NCI-H1930 (cell line): ENCODE results near the gene MAPK13.
"Not testable (repeated sequence)": the region's sequence is repeated elsewhere in the genome, so short reads cannot be mapped to it uniquely, and the experiment has no call there.

Source experiments
- DNase-seq, 2 experiments: peaks; one replicate each; lab custom pipeline; 2025; lab: John Stamatoyannopoulos, UW

MAPK13 gene

DNA sequence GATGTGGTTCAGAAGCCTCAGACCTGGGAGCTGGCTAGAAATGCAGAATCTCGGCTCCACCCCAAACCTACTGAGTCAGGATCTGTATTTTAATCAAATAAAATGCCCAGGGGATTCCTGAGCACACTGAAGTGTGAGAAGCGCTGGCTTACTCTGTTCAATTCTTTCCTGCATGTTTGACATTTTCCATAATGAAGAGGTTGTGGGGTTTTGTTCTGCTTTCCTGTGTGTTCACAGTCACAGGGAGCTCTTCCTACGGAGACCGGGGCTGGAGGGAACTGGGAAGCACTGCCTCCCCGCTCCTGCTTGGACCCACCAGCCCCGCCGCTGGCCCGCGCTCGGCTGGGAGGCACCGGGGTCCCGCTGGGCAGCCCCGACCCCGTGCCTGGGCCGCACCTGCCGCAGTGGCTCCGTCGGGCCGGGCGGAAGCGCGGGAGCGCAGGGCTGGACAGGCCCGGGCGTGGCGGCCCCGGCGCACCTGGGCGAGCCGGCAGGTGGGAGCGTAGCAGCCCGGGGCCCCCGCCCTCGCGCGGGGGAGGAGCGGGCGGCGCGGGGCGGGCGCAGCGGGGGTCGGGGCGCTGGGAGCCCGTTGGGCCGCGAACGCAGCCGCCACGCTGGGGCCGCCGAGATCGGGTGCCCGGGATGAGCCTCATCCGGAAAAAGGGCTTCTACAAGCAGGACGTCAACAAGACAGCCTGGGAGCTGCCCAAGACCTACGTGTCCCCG is at the start of gene MAPK13:
TSS of gene MAPK13 (plus strand) at position 573 of the 726 bp plus-strand sequence. CDS start at position 643, 70 bp downstream.
- no peak for DNase-seq

DNA sequence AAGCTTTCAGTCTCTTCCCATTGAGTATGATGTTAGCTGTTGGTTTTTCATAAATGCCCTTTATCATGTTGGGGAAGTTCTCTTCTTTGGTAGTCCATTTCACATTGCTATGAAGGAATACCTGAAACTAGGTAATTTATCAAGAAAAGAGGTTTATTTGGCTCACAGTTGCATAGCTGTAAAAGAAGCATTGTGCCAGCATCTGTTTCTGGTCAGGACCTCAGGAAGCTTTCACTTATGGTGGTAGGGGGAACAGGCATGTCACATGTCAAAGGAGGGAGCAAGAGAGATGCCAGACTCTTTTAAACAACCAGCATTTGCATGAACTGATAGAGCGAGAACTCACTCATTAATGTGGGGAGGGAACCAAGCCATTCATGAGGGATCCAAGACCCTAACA is 48.0 kb upstream of the MAPK13 start:
- no peak for DNase-seq

DNA sequence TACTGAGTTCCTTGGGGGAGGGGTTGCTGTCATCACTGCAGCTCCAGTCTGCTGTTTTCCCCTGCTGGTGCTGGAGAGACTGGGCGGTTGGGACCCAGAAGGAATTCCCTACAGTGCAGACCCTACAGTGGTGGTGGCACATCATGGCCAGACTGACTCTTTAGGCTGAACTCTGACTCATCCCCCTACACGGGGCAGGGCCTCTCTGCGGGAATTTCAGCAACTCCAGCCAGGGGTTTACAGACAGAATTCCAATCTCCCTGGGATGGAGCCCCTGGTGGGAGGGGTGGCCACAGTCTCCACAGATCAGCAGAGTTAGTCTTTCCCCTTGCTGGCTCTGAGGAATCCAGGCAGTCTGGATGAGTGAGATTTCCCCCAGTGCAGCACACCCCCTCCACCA is 46.9 kb upstream of the MAPK13 start:
- DNase-seq = no peak

DNA sequence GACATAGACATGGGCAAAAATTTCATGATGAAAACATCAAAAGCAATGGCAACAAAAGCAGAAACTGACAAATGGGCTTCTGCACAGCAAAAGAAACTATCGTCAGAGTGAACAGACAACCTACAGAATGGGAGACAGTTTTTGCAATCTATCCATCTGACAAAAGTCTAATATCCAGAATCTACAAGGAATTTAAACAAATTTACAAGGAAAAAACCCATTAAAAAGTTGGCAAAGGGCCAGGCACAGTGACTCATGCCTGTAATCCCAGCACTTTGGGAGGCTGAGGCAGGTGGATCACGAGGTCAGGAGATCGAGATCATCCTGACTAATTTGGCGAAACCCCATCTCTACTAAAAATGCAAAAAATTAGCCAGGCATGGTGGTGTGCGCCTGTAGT is 42.1 kb upstream of the MAPK13 start:
- DNase-seq = not testable (repeated sequence)

DNA sequence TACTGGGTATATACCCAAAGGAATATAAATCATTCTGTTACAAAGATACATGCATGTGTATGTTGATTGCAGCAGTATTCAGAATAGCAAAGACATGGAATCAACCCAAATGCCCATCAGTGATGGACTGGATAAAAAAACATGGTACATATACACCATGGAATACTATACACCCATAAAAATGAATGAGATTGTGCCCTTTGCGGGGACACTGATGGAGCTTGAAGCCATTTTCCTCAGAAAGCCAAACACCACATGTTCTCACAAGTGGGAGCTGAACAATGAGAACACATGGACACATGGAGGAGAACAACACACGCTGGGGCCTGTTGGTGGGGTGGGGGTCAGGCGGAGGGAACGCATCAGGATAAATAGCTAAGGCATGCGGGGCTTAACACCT is 41.3 kb upstream of the MAPK13 start:
- no peak for DNase-seq

DNA sequence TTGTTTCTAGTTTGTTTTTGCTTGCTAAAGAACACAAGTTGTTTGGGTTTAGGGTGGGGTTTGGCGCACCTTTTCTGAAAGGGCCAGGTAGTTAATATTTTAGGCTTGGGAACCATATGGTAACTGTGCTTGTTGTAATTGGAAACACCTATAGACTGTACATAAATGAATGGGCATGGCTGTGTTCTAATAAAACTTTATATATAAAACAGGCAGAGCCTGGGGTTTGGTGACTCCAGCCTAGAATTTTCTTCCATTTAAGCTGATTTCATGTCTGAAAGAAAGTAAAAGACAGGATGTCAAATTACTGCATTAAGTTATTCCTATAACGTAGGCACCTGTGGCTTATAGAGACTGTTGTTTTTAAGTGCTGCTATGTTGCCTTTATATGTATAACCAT is 36.1 kb upstream of the MAPK13 start:
- DNase-seq = no peak

DNA sequence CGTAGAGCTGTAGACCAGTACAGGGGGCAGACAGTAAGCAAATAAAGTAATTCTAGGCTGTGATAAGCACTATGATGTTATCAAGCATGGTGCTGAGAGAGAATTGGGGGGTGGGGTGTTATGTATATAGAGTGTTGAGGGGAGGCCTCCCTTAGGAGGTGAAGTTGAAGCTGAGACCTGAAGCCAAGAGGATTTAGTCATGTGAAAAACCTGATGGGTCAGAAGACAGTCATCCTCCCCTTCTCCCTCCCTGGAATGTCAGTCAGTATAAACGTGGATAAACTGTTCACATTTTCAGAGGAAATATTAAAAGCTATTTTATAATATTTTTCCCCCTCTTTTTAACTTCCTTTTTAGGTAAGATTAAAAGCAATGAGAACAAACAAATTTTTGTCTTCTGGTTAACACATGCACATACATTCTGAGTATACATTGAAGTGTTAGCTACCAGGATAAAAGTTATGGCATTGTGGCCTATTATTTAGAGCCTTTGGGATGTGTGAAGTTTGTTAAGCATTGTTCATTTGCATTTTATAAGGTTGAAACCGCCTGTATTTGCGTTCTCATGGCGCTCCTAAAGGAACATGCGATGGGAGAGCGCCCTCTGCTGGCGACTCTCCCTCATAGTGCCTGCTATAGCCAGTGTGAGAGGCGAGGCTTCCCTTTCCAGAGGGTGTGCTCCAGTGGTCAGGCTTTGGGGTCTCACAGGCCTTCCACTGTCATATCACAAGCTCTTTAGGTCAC is 35.4 kb upstream of the MAPK13 start:
- peak; percentile 31 to 73 for DNase-seq

DNA sequence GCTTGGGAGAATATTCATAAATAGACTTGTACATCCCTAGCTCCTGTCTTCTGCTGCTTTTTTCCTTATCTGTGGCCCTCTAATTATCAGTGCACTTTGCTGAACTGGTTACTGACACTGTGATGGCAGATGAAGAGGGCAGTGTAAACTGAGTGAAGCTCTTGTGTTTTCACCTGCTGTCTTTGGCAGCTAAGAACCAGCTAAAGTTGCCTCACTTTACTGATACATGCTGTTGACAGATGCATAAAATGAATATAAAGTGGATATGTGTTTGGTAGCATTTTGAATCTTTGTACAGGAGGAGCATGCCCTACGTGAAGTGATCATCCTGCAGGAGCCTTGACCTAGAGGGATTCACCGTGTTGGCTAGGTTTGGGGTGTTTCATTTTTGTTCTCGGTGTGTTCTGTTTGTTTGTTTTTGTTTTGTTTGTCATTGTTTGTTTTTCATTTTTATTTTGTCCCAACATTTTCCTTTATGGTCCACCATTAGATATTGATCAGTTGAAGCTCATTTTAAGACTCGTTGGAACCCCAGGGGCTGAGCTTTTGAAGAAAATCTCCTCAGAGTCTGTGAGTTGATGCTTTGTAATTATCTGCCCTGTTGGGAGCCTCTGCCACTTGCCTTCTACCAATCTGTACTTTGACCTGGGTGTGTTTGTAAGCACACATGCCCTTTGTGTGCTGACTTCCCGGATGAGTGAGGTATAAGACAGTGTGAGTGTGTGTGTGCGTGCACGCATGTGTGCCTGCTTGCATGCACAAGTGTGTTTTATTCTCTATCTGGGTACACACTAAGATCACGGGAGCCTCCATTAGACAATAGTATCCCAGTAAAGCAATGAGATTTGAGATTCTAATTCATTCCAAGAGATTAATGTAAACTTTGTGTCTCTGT is 34.6 kb upstream of the MAPK13 start:
- DNase-seq = no peak

DNA sequence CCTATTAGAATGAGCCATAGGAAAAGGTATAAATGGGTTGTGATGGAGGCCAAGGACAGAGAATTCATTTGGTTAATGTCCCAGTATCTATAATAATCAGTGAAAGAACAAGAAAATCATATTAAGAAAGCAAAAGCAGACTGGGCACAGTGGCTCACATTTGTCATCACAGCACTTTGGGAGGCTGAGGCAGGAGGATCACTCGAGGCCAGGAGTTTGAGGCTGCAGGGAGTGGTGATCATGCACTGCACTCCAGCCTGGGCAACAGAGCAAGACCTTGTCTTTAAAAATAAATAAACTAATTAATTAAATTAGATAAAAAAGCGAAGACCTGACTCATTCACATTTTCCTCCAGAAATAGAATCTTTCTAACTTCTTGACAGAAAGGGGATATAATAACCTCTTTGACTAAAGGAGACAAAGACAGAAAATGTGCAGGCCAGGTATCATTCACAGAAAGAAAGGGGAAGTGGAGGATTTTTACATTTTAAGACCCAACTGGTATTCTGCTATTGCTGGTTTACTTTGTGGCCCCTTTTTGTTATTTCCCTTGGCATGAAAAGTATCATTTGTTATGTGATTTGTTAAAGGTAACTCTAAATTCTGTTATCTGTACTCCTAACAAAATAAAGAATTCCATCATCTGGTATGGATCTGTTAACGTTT is 31.9 kb upstream of the MAPK13 start:
- DNase-seq = no peak

DNA sequence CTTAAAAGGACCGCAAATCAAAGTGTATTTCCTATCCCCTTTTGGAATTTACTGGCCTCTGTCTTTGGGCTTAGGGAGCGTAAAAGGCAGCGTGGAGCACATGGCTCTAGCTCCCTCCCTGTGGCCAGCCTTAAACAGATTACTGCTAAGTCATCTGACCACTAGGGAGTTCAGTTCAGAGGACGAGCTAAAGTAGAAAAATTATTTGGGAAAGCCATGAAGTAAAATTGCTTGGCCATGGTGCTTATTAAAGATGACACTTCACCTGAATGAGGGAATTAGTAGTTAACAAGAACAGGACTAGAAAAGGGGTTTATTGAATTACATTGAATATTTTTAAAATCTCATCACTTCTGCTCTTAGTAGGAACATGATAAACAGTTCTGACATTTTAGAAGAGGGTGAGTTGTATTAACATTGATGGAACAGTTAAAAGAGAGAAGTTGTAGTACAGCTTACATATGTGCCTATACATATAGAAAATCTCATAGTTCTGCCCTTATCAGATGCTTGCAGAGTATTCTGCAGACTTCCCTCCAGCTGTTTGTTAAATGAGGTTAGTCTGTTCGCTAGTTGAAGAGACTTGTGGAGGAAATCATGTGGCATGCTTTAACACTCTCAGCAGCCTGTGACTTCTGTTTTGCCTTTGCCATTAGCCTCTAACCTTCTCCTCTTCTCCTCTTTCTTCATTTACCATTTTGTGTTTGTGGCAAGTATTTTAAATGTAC is 31.2 kb upstream of the MAPK13 start:
- DNase-seq = no peak

DNA sequence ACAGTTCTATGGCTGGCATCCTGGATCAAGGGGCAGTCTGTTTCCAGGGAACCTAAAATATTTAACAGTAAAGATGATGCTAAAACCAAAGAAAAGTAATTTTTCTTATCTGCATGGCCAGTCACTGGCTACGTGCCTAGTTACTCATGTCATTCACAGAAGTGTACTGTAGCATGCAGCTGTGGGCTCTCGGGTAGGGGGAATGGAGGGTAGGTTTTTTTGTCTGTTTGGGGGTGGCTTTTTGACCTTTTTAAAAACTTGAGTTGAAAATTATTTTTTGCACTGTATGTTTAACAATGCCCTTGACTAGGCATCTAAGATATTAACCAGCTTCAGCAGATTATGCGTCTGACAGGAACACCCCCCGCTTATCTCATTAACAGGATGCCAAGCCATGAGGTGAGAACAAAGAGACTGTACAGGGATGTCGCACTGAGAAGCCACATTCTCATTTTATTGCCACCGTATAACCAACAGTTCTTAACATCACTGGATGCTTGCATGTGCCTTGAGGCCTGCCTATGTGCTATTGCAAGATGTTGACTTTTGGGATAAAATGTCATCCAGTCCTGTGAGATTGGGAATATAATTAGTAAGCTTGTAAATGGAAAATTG is 30.3 kb upstream of the MAPK13 start:
- no peak for DNase-seq

DNA sequence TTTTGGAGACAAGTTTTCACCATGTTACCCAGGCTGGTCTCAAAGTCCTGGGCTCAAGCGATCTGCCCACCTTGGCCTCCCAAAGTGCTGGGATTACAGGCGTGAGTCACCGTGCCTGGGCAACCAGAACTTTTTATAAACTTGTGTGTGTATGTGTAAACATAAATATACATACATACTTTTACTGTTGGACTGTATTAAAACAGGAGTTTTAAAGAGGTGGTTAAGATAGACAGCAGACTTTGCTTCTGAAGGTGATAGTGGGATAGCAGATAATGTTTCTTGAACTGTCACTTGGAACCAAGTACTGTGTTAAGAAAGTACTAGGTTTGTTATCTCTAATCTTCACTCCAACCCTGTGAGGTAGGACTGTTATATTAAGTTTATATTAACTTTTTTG is 28.6 kb upstream of the MAPK13 start:
- DNase-seq = no peak

DNA sequence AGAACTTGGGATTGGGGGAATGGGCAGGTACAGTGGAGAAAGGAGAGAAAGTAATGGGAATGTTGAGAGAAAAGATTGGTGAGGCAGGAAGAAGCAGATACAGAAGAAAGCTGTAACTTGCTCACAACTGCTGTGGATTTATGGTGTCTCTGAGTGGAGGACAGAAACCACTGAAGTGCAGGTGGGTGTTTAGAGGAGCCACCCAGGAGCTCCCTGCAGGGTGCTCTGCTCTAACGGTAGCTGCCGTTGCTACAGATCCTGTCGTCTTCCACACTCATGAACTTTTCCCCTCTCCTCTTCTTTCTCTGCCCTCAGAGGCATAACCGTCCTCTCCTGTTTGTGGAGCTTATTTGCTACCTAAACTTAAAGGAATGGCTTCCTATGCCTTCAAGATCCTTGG is 27.5 kb upstream of the MAPK13 start:
- no peak for DNase-seq

DNA sequence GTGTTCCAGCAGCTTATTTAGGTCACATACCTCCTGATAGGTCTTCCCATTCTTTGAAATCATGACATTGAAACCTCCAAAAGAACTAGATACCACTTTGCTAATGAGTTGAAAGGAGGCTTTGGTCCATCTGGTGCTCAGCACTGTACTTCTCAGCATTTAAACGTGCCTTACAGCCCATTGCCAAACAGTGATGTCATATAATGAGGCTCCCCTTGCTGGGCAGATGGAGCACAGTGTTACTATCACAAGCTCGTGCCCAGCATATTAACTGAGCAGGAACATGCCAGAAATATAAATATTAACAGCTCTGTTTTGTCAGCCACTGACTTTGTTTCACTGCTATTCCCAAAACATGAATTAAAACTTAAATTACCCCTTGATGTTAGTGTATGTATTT is 25.5 kb upstream of the MAPK13 start:
- DNase-seq = no peak

DNA sequence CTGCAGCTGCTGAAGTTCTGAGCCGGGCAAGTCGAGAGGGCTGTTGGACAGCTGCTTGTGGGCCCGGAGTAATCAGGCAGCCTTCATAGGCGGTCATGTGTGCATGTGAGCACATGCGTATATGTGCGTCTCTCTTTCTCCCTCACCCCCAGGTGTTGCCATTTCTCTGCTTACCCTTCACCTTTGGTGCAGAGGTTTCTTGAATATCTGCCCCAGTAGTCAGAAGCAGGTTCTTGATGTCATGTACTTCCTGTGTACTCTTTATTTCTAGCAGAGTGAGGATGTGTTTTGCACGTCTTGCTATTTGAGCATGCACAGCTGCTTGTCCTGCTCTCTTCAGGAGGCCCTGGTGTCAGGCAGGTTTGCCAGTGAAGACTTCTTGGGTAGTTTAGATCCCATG is 21.2 kb upstream of the MAPK13 start:
- DNase-seq = no peak

DNA sequence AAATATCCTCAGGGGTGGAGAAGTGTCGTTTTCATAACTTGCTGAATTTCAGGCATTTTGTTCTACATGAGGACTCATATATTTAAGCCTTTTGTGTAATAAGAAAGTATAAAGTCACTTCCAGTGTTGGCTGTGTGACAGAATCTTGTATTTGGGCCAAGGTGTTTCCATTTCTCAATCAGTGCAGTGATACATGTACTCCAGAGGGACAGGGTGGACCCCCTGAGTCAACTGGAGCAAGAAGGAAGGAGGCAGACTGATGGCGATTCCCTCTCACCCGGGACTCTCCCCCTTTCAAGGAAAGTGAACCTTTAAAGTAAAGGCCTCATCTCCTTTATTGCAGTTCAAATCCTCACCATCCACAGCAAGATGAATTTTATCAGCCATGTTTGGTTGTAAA is 20.3 kb upstream of the MAPK13 start:
- DNase-seq = no peak

DNA sequence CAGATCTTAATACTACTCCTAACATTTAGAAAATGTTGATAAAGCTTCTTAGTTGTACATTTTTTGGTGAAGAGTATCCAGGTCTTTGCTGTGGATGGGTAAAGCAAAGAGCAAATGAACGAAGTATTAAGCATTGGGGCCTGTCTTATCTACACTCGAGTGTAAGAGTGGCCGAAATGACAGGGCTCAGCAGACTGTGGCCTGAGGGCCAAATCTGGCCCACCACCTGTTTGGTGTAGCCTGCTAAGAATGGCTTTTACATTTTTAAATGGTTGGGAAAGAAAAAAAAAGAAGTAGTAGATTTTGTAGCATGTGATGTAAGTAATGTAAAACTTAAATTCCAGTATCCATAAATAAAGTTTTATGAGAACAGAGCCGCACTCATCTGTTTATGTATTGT is 19.4 kb upstream of the MAPK13 start:
- DNase-seq = no peak

DNA sequence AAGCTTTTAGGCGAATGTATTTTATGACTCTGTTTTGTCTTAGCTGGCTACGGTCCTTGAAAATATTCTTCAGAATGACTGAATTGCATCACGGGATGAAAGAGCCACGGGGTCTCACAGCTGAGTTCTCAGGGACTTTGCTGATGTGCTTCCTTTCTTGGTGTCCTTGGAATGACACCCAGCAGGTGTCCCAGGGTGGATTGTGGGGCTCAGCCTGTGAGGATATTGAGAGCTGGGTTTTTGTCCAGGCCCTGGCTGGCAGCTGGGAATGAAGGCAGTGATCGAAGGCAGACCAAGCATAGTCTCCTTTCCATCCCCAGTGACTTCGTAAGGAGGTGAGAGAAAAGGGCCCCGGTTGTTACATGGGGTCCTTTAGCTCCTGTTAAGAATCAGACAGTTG is 18.8 kb upstream of the MAPK13 start:
- DNase-seq = no peak

DNA sequence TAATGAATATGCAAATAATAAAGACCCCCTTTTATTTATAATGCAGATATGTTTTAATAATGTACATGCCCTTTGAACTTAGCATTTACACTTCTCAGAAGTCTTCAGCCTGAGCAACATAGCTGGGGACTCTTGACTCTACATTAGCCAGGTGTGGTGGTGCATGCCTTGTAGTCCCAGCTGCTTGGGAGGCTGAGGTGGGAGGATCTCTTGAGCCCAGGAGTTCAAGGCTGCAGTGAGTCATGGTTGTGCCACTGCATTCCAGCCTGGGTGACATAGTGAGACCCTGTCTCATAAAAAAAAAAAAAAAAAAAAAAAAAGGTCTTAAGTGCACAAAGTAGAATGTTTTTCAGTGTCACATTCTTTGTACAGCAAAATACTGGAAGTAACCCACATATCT is 17.3 kb upstream of the MAPK13 start:
- no peak for DNase-seq

DNA sequence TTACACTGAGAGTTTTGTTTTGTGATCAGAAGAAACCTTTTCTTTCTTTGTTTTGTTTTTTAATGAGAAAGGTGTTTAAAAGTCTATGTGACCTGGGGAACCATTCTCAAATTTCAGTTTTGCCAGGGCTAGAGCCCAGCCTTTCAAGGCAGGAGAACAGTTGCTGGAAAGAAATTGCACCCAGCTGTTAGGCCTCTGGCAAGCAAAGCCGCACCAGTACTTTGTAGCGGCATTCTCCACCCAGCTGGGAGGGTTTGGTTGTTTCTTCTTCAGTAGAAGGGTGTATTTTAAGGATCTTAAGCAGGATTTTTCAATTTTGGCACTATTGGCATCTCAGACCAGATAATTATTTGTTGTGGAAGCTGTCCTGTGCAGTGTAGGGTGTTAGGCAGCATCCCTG is 16.6 kb upstream of the MAPK13 start:
- no peak for DNase-seq

DNA sequence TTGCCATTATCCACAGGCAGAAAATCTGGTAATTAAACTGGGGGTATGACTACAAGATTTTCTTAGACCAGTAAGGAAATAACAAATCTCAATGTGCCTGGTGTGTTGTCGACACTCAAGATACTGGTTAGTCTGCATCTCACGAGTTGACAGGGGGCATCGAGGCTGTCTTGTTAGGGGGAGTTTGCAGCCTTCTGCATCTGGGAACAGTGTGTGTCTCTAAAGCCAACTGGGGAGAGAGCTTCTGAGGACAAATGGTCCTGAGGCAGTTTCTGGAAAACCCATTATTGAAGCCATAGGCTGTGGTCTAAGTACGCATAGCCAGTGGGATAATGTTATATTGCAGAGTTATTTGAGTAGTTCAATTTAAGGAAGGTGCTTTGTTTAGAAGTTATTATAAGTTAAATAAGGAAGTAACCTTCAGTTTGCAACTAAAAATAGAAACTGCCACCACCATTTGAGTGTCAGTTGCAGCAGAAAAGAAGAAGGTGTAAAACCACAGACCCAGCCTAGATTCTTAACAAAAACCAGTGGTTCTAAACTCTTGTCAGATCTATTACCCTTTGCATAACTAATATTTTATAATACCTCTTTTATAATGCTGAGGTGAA is 15.4 kb upstream of the MAPK13 start:
- DNase-seq = no peak
